ENCODE measurements around the gene STOX1. TPM values are rescaled to one million over a fixed set of nuclear protein-coding genes. Genes with fewer than 3 reads are reported as not detected.

Gene STOX1
- total and polyA plus RNA-seq, 10 of the 15 experiments (the other 5 are each of a cell fraction or from before 2014, with no cell fraction given): 0.18 to 1.2 (median 0.67) TPM; not detected in 1

DNA sequence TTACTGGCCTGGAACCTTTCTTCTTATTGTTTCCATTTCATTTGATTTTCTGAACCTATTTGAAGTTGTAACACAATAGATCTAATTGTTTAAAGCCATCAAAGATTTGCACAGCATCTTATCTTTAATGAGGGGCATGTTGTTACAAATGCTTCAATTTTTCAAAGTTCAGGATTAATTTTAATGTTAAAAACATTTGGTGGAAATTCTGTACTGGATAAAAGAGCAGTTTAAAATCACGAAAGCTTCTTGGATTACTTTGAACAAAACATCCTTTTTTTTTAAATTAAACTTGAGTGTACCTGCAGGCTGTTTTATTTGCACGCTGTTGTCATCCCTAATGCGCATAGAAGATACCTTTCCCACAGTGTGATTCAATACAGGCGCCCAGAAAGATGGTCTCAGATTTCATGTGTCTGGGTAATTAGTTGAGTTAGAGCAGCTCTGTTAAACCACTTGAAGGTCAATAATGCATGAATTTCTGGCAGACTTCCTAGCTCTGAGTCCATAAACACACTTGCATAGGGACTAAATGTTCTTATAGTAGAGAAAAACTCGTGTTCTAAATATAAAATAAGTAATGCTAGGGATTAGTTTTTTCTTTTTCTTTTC is 44.5 kb downstream of the STOX1 start:
- FAIRE-seq (no peak), ATAC-seq (no peak), DNase-seq (ENCODE audit: low read depth, low spot score) (no peak)
- ChIA-PET SMC1A (ENCODE audit: uncharacterized antibody, unreplicated experiment) (no interaction called here), CTCF (interaction anchor here (1.2 kb wide), 1 partner anchor 58 kb away, joined by 3 read pairs; no protein-coding TSS in a partner anchor), POLR2A (no interaction called here), RAD21 (ENCODE audit: unreplicated experiment) (no interaction called here)
- intact Hi-C loops (cut with micrococcal nuclease; ENCODE audit: unreplicated experiment): no loop called here
- no peaks in the 10 kb centered on the region for H3K4me1 ChIP-seq (ENCODE audit: control insufficient read depth, insufficient read depth, low read length)
- no peaks in the 10 kb centered on the region; the same call in 2 of the 3 replicates for H3K9me3 ChIP-seq (replicated peaks; ENCODE audit: control insufficient read depth, insufficient read depth, low read length)
- H3K36me3 ChIP-seq (ENCODE audit: control insufficient read depth in 2 of 2, insufficient read depth in 2 of 2, low read length in 1 of 2): no peaks in the 10 kb centered on the region
- no peak overlapping the region for H3K4me2 ChIP-seq (ENCODE audit: control insufficient read depth, insufficient read depth)
- TF ChIP-seq RB1 (IDR thresholded peaks at IDR 0.05; ENCODE audit: borderline replicate concordance) (no peak), SMAD1 (IDR thresholded peaks at IDR 0.05; ENCODE audit: low read depth, partially characterized antibody) (no peak), SPI1 (IDR thresholded peaks at IDR 0.05; ENCODE audit: borderline replicate concordance, insufficient read depth, low read depth, low read length) (no peak)
- TF ChIP-seq, protein P1, sequence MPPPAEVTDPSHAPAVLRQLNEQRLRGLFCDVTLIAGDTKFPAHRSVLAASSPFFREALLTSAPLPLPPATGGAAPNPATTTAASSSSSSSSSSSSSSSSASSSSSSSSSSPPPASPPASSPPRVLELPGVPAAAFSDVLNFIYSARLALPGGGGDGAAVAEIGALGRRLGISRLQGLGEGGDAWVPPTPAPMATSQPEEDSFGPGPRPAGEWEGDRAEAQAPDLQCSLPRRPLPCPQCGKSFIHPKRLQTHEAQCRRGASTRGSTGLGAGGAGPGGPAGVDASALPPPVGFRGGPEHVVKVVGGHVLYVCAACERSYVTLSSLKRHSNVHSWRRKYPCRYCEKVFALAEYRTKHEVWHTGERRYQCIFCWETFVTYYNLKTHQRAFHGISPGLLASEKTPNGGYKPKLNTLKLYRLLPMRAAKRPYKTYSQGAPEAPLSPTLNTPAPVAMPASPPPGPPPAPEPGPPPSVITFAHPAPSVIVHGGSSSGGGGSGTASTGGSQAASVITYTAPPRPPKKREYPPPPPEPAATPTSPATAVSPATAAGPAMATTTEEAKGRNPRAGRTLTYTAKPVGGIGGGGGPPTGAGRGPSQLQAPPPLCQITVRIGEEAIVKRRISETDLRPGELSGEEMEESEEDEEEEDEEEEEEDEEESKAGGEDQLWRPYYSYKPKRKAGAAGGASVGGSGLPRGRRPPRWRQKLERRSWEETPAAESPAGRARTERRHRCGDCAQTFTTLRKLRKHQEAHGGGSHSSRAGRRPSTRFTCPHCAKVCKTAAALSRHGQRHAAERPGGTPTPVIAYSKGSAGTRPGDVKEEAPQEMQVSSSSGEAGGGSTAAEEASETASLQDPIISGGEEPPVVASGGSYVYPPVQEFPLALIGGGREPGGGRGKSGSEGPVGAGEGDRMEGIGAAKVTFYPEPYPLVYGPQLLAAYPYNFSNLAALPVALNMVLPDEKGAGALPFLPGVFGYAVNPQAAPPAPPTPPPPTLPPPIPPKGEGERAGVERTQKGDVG (CRISPR knock-in tag; IDR thresholded peaks at IDR 0.05): no peak
- H4K20me1 ChIP-seq (ENCODE audit: control insufficient read depth, insufficient read depth): no peaks in the 10 kb centered on the region
- no peak overlapping the region for H2AFZ ChIP-seq (ENCODE audit: control insufficient read depth, low read depth, low read length)
- BruUV-seq (replicated peaks): no TSS peak
- in situ Hi-C loops (cut with MboI): no loop called here
- H3K27me3 ChIP-seq (replicated peaks in 1 of 2; ENCODE audit: control insufficient read depth in 2 of 2, insufficient read depth in 2 of 2, low read length in 1 of 2): no peaks in the 10 kb centered on the region
- H3K4me3 ChIP-seq: no peak overlapping the region
- no peak overlapping the region for H3K27ac ChIP-seq (ENCODE audit: control insufficient read depth, insufficient read depth)
- H3K79me2 ChIP-seq (ENCODE audit: control insufficient read depth, insufficient read depth, low read length): no peaks in the 10 kb centered on the region
- H3K9ac ChIP-seq (ENCODE audit: control insufficient read depth, insufficient read depth, low read length): no peak overlapping the region
- 70% methylated on average over 5 of the region's 5 CpGs for WGBS (ENCODE audit: insufficient coverage, insufficient replicate concordance, low lambda C conversion rate, missing lambda C conversion rate)

Measured in GM12878 (cell line).